HTR-8/SVneo (cell line): Measurements from ENCODE around the gene WIPF3.

Experiments used
- DNase-seq: peaks from one replicate; pipeline ENCODE4 v3.0.0; 2011; ENCODE audit warnings: low spot score, mixed read lengths; ENCODE audit not compliant: insufficient read length
- FAIRE-seq: peaks from 2 replicates; lab custom pipeline; 2011; peaks lifted over from hg19 to GRCh38; lab: Jason Lieb, UNC

Gene WIPF3, protein sequence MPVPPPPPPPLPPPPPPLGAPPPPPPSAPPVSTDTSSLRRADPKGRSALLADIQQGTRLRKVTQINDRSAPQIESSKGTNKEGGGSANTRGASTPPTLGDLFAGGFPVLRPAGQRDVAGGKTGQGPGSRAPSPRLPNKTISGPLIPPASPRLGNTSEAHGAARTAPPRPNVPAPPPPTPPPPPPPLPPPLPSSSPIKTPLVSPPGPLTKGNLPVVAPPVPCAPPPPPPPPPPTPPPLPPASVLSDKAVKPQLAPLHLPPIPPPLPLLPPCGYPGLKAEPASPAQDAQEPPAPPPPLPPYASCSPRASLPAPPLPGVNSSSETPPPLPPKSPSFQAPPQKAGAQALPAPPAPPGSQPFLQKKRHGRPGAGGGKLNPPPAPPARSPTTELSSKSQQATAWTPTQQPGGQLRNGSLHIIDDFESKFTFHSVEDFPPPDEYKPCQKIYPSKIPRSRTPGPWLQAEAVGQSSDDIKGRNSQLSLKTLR

DNA sequence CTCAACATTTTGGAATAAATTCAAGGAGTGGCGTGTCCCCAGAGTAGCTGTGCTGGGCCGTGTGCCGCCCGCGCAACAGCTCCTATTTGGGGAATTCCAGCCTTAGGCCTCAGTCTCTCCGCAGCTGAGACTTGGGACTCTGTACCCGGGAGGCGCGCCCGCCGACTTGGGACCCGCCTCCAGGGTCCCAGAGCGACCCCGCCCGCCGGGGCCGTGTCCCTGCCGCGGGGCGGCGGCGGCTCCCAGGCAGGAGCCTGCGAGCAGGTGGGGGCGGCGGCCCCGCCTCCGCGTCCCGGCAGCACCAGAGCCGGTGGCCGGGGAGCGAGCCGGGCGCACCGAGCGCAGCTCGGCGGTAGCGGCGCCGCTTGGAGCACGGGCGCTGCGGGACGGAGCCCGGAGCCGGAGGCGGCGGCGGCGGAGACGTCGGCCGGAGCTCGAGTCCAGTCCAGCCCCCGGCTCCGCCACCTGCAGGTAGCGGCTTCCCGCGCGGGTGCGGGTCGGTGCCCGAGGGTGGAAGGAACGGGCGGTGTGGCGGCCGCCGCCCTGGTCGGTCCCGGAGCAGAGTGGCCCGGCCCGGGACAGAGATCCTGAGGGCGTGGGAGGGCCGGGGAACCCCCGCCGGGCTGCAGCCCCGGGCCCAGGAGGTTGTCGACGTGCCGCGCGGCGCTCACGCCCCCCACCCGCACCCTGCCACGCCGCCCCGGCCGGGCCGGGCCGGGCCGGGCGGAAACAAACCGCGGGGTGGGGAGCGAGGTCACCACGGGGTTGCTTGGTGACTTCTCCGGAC is at the start of gene WIPF3:
Gene WIPF3 (plus strand): TSS at position 301 of the 787 bp plus-strand sequence. CDS start 28,217 bp downstream, outside the sequence.
- FAIRE-seq (no peak), DNase-seq (no peak)

DNA sequence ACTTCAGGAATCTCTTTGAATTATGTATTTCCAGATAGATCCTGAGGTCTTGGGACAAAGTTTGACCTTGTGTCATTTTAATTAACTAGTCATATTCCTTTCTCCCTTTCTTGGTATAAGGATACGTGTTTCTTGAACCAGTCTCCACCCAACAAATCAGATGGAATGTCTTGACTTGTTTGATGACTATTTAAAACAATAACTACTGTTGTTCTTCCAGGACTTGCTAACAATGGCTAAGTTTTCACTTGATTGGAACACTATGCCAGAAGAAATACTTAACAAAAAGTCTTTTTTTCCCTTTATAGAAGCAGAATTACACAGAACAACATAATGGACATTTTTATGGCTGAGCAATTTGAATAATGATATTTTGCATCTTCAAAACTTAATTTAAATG is 43.0 kb upstream of the WIPF3 start:
- no peak for FAIRE-seq
- no peak for DNase-seq

DNA sequence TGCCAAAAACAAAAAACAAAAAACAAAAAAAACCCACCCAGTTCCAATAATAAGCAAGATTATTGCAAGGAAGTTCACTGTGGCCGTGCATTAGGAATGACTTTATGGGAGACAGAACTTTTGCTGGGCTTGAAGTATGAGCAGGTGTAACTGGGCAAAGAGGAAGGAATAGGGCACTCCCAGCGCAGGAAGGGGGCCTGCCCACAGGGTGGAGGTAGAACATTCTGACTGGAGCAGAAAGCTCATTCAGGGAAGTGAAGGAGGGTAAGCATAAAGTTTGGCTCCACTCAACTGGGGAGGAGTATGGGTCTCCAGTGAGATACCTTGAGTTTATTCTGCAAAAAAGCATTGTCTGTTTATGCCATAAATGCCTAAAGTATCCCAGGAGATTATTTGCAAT is 42.1 kb upstream of the WIPF3 start:
- FAIRE-seq = no peak
- DNase-seq = no peak

DNA sequence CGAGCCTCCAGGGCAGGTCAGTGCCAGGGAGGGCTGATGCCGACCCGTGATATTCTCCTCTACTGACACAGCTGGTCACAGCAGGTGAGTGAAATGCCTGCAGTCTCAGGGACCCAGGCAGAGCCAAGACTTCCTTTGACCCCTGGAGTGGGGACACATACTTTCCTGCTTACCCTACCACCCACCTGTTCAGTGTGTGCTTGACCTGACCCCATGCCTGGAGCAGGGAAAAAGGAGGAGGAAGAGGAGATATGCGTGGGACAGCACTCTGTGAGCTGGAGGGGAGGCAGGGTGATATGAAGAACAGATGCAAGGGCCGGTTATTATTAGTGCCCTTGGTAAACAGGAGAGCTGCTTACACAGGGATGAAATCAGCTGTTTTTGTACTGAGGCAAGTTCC is 40.8 kb upstream of the WIPF3 start:
- no peak for DNase-seq
- no peak for FAIRE-seq

DNA sequence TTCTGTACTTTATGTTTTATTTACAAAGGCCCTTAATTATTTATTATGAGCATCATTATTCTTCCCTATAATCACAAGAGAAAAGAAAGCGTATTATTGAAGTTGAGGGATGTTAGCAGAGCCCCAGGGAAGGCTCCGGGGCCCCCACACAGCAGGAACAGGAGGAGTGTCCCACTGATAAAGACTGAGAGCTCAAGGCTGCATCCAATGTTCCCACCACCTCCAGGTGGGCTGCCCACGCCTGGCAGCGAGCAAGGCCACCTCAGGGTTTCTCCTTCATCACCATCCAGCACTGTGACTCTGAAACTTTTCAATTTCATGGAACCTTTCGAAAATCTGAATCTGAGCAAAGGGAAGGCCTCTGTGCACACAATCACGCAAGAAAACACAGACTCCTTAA is 35.9 kb upstream of the WIPF3 start:
- FAIRE-seq (no peak), DNase-seq (no peak)

DNA sequence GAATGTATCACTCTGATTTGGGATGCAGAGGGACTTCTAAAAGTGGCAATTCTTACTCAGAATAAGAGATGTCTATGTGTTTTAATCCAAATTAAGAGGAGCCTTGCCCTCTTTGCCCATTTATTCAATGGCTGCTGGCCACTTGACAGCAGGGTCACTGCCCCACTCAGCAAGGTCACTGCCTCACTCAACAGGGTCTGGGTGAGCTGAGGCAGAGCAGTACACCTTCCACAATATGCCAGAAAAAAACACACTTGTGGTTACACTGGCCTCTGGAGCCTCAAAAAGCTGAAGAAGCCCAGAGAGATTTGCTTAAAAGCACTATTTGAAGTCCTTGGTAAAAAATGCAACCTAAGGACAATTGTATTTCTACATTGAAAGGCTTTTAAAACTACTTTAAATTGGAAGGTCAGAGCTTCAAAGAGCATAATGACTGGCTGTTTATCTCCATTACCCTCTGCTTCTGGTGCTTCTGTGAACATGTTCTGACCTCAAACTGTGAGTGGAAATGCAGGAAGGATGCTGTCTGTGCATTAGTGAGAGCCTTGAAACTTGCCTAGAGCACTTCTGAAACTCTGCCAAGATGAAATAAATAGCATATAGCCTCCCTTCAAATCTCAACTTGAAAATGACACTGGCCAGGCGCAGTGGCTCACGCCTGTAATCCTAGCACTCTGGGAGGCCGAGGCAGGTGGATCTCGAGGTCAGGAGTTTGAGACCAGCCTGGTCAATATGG is 35.1 kb upstream of the WIPF3 start:
- no peak for FAIRE-seq
- no peak for DNase-seq

DNA sequence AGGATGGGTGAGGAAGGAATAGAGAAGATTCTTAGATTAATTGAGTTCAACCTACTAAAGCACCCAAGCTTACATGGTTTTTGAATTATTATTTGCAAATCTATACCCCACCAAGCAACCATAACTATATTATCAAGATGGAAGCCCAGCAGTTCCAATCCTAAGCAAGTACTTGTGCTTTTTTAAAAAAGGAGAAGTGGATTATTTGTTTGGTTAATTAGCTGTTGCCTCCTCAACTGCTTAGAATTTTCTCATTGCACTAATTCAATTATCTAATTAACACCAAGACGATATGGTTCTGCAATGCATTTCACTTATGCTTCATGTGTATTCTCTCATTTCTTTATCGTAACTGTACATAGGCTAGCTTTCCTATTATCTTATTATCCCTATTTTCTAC is 27.3 kb upstream of the WIPF3 start:
- FAIRE-seq (no peak), DNase-seq (no peak)

DNA sequence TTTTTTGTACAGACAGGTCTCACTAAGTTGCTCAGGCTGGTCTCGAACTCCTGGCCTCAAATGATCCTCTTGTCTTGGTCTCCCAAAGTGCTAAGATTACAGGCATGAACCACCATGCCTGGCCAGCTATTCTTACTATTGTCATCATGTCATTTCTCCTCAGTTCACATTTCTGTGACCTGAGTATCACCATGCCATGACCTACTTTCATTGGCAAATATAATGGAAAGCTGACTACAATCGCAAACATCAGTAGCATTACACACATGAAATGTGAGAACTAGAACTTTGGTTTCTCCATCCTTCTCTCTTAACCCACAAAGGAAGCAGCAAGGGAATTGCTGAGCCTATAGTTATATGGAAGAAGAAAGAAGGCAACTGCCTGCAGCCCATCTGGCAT is 26.0 kb upstream of the WIPF3 start:
- DNase-seq = no peak
- no peak for FAIRE-seq

DNA sequence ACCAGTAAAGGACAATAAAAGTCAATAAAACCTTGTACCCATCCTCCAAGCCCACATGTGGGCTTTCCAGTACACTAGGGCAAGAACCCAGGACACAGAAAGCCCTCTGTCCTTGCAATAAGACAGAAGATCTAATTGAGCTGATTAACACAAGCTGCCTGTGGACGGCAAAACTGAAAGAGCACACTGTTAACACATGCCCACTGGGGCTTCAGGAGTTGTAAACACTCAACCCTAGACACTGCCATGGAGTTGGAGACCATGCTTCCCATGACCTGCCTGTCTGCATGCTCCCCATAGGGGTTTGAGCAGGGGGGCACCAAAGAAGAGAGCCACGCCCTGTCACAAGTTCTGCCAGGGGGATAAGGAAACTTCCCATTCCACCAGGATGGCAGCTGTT is 22.6 kb upstream of the WIPF3 start:
- DNase-seq (no peak), FAIRE-seq (no peak)

DNA sequence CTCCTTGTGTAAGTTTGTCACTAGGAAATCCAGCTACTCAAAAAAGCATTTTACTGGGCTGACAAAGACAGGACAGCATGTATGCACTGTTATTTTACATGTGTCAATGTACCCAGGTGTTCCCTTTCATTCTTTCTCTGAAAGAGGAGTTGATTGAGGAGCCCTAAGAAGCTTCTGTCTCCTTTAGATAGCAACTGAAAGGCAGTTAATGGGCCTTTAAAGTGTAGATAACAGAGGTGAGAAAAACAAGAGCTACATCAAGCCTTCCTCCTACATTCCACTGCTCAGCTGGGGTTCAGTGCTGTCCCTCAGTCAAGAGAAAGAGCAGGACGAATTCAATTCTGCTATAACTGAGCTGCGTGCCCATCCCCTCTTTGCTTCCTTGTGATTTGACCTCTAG is 12.8 kb upstream of the WIPF3 start:
- FAIRE-seq (no peak), DNase-seq (no peak)

DNA sequence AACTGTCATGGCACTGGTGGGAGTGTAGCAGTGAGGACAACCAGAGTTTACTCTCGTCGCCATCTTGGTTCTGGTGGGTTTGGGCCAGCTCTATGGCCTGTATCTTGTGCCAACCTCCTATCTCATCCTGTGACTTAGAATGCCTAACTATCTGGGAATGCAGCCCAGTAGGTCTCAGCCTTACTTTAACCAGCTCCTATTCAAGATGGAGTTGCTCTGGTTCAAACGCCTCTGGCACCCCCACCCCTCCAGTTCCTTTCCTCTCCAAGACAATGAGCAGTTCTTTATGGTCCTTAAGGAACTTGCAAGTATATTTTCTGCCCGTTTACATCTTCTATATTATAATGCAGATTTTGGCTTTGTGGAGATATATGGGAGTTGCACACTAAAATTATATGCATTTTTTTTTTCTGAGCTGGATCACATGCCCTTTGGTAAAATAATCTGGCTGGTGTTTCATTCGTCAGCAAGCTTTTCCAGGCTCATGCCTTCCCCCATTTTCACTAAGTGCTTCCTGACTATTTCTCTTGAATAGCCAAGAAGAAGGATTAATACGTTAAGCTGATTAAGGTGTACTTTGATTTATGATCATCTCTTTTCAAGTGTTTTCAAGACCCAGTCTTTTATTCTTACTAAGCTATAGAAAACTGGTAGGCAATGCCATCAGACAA is 11.2 kb upstream of the WIPF3 start:
- FAIRE-seq (no peak), DNase-seq (no peak)

DNA sequence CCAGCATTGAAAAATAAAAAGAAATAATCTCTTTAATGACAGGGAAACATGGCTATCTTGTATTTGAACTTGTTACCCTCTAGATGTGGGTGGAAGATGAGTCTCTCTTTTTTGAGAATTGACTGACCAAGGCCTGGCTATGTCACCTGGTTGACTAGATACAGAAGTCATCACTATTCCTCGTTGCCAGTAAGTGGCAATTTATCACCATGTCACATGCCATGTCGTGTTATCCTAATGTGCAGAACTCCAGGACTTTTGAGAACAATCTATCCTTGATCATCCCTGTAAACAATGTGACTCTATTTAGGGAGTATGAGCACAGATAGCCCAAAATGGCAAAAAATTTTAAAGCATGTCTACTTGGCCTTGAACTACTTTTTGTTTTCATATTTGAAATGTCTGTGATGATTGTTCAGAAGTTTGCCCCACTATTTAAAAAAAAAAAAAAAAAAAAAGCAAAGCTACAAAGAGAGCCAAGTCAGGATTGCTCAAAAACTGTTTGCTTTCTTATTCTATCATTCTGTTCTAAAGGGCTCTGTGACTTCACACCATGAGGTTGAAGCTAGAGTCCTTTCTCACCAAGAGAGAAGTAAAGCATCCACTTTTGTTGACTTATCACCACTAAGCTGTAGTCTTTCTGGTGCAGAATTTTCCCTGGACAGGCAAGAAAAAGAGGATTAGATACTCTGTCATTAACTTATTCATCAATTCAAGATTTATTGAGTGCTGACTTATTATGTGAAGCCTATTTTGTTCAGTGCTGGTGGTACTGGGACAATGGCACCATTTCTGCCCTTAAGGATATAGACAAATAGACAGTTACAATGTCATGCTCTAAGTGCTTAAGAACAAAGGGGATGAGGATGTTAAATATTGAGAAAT is 10.4 kb upstream of the WIPF3 start:
- FAIRE-seq (no peak), DNase-seq (no peak)

DNA sequence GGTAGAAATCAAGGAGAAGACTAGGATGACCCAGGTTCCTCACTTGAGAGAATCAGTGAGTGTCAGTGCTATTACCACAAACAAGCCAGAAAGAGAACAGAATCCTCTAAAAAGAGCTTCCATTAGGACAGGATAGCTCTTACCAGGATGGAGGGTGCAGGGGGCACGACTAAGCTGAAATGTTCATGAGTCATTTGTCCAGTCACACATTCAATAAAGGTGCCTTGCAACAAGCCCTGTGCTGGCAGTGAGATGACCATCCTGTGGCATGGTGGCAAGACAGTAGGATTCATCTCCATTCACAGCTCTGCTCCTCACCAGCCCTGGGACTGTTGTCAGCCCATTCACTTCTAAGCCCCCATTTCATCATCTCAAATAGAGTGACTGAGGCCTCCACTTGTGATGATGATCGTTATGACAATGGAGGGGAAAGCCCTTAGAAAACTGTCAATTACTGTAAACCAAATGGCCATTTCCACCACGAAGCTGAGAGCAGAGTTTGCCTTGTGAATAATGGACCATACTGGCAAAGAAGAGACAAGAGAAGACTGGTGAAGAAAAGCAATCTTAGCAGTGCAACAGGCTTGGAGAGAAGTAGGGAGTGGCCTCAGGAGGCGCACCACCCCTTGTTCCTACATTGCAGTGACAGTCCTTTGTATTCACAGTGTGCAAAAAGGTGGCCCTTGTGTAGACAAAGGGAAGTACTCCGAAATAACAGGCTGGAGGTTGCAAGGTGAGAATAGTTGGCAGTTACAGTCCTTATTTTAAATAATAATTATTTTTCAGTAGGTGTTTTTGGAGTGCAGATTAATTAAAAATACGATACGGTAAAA is 9.0 kb upstream of the WIPF3 start:
- DNase-seq (no peak), FAIRE-seq (no peak)

DNA sequence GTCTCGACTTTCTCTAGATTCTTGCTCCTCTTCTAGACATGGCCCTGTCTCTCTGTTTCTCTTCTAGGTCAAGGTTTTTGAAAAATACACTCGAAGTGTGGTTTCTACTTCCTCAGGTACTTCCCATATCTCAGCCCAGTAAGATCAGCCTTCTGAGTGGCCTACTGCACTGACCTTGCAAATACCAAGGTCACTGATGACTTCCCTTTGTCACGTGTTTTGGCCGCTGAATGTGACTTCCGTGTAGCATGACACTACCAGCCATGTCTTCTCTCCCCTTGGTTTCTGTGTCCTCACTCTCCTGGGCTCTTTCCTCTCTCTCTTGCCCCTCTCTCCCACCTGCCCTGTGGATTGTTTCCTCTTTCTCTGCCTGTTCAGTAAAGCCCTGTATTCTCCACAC is 7.9 kb upstream of the WIPF3 start:
- FAIRE-seq = no peak
- no peak for DNase-seq

DNA sequence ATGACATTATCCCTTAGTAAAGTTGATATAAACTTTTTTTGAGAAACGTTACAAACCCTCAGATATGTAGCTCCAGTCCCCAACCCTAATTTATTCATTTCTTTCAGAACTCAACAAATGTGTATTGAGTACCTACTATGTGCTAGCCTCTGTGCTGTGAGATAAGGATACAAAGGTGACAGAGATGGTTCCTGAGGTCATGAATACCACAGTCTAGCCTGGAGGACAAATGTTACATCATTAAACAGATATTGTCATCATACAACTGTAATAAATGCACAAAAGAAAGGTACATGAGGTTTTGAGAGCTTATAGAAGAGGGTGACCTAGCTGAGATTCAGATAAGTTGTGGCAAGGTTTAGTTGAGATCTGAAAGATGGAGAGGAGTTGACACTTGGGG is 4.4 kb upstream of the WIPF3 start:
- FAIRE-seq (no peak), DNase-seq (no peak)

DNA sequence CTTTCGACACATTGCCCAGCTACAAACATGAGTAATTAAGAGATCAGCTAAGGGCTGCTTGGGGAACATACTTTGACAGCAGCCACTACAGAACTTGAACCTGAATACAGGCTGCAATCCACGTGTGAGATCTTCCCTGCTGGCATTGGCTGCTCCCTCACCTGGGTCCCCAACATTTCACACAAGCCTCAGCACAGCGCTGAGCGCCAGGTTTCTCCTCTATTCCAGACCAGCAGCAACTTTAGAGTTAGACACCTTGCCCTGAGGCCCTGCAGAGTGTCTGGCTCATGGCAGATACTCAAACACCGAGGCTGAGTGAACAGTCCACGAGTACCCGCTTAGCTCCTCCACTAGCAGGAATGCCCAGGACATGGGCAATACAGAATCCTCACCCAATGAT is 1.3 kb upstream of the WIPF3 start:
- DNase-seq = no peak
- no peak for FAIRE-seq

DNA sequence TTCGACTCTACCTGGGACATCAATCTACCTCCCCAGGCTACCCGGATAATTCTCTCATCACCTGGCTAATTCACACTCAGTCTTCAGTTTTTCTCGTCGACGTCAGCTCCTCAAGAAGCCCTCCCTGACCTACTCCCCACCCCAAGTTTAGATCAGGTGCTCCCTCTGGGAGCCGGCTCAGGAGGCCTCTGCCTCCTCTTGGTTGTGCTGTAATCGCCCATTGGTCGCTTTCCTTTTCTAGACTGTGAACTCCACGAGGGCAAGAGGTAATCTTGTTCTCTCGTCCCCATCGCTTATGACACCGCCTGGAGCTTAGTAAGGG is 461 bp upstream of the WIPF3 start:
- no peak for DNase-seq
- FAIRE-seq = no peak

DNA sequence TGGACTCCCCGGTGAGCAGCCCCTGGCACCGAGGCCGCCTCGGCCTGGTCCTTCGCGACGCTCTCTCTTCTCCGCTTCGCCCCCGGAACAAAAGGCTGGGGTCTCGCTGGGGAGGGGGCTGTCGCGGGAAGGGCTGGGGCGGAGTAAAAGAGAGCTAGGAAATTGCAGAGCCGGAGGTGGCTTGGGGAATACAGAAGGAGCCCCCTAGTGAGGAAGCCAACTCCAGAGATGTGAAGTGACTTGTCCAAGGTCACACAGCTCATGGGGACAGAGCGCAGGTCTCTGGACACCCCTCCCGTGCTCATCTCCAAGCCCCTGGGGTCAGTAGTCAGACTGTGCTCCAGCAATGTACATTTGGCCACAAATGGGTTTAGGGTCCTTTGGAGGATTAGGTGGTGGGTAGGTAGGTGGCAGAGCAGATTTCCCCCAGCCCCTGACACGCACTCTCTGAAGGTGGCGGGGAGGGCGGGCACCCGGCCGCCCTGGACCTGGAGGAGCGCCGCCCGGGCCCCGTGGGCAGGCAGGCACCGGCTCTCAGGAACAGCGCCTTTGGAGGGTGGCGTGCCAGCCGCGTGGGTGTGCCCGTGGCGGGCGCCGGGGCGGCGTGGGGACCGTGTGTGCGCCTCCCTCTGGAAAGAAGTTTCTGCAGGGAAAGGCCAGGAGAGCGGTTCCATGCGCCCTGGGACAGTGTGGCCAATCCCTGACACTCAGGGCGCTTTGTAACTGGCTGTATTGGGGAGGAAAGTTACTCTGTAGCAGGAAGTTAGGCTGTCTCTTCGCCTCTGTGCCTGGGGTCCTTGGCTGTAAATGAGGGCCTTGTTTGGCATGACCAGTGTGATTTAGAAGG is 910 bp downstream of the WIPF3 start:
- FAIRE-seq (no peak), DNase-seq (no peak)
